Germinal center (tissue), 1 donor: Measurements from ENCODE around the gene PLP2.
A peak's percentile ranks its signal among the peaks of the same experiment; 100 is the strongest.
"Not testable (repeated sequence)": the region's sequence is repeated elsewhere in the genome, so short reads cannot be mapped to it uniquely, and the experiment has no call there.

Experiments
- DNase-seq: peaks from one replicate; pipeline ENCODE4 v3.0.0; 2012; ENCODE audit warnings: mixed read lengths, low spot score

Gene PLP2

DNA sequence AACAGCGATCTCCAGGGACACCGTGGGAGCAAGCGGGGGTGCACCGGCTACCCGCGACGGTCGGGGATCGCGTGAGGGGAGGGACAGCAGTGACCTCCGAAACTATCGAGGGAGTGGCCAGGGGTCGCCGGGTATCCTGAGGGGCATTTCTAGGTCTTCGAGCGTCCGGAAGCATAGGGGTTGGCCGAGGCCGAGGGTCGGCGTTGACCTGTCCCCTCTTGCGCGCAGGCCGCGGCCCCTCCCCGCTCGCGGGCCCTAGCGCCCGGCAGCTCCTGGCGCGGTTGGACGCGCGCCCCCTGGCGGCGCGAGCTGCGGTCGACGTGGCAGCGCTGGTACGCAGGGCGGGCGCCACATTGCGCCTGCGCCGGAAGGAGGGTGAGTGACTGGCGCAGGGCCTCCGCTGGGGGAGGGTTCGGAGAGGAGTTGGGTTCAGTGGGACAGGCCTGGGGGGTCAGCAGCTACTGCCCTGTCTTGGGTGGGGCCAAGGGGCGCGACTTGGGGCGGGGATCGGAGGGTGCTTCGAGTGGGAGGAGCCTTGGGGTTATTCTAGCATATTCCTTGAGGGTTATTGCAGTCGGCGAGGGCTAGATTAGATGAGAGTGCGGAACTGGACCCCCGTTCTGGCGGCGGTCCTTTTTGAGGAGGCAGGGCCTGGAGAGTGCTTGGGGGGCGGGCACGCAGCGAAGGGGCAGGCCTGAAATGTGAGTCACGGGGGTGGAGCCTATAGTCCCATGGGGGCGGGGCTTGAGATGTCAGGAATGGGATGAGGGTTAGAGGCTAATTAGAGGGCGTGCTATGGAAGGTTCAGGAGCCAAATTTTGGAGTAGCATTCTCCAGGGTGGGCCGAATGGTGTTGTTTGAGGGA lies 7.9 kb upstream of the PLP2 start:
- peak; percentile 76 for DNase-seq

- no peak for DNase-seq
These were observed 6.9 kb upstream of the PLP2 start for GRCh38 chrX:49164589-49165360.

DNA sequence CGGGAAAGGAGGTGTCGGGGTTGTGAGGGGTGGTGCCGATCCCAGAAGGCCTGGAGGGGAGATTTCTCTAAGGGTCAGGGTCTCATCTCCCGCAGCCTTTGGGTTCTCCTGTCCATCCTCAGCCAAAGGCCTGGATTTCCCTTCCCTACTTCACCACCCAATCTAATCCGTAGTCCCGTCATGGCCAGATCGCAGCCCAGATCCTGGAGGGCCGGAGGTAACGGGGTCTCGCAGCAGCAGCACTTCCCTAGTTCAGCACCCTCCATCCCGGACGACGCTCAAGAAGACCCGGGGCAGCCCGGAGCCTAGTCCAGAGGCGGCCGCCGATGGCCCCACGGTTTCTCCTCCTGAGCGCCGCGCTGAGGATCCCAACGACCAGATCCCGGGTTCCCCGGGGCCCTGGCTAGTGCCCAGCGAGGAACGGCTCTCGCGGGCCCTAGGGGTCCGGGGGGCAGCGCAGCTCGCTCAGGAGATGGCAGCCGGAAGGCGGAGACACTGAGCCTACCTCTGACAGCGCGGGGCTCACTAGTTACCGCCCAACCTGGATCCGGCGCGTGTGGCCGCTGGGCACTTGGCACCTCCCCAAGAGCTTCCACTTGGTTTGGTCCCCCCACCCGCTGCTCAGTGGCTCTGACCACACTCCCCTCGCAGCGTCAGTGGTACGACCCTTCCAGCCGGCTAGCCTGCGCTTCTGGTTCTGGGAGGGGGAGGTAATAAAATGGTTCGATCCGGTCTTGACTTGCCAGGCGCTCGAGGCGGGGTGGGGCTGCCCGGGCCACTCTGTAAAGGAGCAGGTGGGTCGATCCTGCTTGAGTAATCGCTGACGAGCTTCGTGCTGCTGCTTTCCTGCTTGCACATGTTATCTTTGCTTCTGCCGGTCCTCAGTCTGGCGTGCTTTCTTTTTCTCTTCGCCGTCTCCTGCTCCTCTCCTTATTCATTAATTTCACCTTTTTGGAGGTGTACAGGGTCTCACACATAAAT lies 5.5 kb upstream of the PLP2 start:
- peak; percentile 63 for DNase-seq

- peak; percentile 45 for DNase-seq
These were observed 4.6 kb upstream of the PLP2 start for GRCh38 chrX:49166914-49167739.

GRCh38 chrX:49167740-49168108 lies 4.0 kb upstream of the PLP2 start:
- no peak for DNase-seq

- DNase-seq, result peak; percentile 36
These were observed 632 bp downstream of the PLP2 start for GRCh38 chrX:49172280-49172780.

GRCh38 chrX:49173544-49173943 lies 1.8 kb downstream of the PLP2 start:
- not testable (repeated sequence) for DNase-seq

- no peak for DNase-seq
These were observed 3.0 kb downstream of the PLP2 start for GRCh38 chrX:49174723-49175122.

DNA sequence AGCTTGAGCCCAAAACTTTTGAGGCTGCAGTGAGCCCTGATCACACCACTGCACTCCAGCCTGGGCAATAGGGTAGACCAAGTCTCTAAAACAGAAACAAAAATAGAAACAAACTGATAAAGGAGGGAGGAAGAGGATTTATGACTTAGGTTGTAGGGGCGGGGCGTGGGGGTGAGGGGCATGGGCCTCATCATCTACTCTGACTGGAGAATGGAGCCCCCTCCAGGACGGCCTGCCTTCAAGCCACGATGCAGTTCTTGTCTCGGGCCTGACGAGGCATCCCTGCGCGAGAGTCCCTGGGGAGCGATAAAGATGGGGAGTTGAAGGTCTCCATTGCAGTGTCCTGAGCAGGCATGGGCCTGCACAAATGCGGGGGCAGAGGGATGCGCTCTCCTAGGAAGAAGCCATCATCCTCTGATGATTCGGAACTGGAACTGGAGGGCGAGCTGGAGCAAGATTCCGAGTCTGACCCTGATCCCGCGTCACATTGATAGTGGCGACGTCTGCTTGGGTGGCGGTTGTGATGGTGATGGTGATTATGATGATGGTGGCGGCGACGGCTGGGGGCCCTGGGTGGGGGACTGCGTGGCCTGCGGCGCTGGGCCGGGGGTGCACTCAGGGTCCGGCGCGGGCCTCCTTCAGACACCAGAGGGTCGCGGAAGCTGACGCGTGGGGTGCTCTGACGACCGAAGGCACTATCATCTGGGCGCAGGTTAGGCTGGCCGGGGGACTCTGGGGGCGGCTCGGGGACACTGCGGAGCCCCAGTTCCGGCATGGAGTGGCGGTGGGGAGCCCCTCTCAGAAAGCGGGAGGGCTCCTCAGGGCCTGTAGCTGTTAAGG lies 4.0 kb downstream of the PLP2 start:
- no peak for DNase-seq

DNA sequence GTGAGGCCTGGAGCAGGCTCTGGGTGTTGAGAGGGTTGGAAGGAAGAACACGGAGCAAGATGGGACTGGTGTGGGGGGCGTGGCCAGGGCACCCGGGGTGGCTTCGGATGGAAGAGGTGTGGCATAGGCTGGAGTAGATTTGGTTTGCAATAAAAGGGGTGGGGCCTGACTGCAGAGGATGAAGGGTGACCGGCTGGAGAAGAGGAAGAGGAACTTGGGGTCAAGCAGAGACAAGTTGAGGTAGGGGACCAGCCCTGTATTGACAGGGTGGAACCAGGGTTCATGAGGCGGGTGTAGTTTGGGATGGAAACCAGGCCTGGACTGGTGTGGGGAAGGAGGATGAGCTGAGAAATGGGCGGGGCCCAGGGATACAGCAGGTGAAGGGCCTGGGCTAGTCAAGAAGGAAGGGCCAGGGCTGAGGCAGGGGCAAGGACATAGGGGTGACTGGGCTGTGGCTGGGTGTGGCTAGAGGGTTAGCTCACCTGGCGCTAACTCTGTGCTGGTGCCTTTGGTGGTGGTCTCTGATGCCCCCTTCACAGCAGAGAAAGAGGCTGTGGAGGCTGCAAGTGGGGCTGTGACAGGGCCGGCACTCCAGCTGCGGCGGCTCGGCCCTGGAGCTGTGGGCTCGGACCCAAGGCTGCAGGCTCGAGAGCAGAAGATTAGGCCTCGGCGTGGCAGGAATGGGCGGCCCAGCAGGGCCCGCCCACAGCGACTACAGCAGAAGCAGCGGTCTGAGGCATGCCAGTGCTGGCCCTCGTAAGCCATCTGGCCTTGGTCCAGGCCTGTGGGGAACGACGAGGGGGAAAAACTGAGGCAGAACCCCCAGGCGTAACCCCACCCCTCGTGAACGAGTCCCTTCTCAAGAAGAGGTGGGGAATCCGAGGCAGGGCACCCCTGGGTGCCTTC lies 5.0 kb downstream of the PLP2 start:
- DNase-seq, result no peak

DNA sequence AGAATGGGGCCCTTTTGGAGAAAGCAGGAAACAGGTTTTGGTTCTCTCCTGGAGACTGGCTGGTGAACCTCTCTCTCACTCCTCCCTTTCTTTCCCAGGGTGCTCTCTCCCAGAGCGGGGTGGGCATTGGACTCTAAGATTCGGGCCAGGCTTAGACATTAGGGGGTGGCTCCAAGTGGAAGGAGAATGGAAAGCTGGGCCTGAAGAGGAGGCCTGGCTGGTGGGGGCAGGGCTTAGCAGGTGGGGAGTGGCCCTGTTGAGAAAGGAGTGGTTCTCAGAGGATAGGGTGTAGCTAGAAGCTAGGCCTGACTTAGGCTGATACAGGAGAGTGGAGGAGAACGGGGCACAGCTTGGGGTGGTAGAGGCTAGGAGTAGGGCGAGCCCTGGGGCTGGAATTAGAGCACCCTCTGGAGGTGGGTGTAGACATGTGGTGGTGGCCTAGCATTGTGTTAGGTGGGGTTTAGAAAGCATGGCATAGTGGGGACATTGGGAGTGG lies 5.7 kb downstream of the PLP2 start:
- no peak for DNase-seq

GRCh38 chrX:49177873-49178480 lies 6.3 kb downstream of the PLP2 start:
- no peak for DNase-seq

- DNase-seq, result no peak
These were observed 6.8 kb downstream of the PLP2 start for GRCh38 chrX:49178537-49178936.

- no peak for DNase-seq
These were observed 7.7 kb downstream of the PLP2 start for GRCh38 chrX:49179358-49179757.

- DNase-seq, result no peak
These were observed 12.1 kb downstream of the PLP2 start for GRCh38 chrX:49183701-49184281.

GRCh38 chrX:49184294-49185281 lies 12.9 kb downstream of the PLP2 start:
- no peak for DNase-seq
